OCI-LY1 (cell line): ENCODE measurements around the gene SLC39A13.

Source experiments
- CTCF ChIP-seq: fragments of 200-600 bp; sonication (generic), shearing (Covaris generic); IDR thresholded peaks from 2 replicates; pipeline ENCODE4 v1.5.1; 2017; ENCODE audit warnings: mild to moderate bottlenecking, antibody characterized with exemption, low read length, moderate library complexity, mixed read lengths
- EZH2 ChIP-seq: fragments of 200-600 bp; sonication (generic), shearing (Covaris generic); IDR thresholded peaks from 2 replicates; pipeline ENCODE4 v1.8.0; 2017; ENCODE audit warnings: borderline replicate concordance, mixed run types, mild to moderate bottlenecking, antibody characterized with exemption, low read length, moderate library complexity, mixed read lengths

- TF ChIP-seq CTCF (no peak), EZH2 (no peak)
Measured at GRCh38 chr11:47430524-47430923, 22.1 kb downstream of the SLC39A13 start.
